ENCODE measurements around the gene PDILT.

PDILT gene

DNA sequence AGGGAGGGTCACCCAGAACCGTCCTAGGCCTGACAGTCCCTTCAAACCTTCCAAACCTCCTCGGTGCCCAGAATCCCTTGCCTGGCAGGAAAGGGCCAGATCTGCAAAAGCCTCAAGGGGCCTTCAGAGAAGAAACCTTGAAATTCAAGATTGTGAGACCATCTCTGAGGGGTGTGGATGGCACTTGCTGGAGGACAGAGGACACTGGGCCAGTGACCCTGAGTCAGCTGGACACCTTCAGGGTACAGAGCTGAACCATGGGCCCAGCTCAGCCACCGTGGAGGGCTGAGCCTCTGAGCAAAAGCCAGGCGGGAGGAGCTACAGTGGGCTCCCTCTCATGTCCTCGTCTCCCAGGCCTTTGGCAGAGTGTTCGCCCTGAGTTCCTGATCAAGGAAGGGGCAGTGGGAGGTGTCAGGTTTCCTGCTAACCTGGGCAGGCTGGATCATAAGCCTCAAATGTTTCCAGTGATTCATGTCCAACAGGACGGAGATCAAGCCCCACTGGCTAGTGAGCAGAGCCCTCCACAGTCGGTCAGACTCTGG is 3.0 kb downstream of the PDILT start:
- H3K27ac ChIP-seq: no peak overlapping the region

DNA sequence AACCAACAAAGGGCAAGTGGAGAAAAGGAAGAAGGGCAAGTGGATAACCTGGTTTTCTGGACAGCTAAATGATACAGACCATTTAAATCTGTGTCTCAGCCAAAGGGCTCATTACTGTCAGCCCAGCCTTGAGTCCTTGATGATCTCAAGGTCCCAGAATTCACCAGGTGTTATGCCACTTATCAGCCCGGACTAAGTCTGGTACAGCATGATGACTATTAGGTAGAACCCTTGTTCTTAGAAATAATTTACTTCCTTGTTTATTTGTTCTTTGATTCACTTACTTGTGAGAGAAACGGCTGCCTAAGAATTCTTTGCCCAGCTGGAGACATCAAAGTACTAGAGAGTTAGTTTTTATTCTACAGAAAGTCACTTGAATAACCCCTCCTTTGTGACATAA is 3.5 kb downstream of the PDILT start:
- Histone ChIP-seq H3K9ac (ENCODE audit: insufficient read length) (no peak overlapping the region), H3K4me3 (no peak overlapping the region), H3K36me3 (ENCODE audit: insufficient read depth, low read length) (no peaks in the 10 kb centered on the region), H3K9me3 (ENCODE audit: low read depth, low read length) (no peaks in the 10 kb centered on the region), H3K27ac (no peak overlapping the region)
- TF ChIP-seq EZH2 (IDR thresholded peaks at IDR 0.05): no peak
- TF ChIP-seq FOXP2 (optimal IDR thresholded peaks at IDR 0.05; ENCODE audit: control extremely low read depth, extremely low read length, insufficient read depth): no peak
- no peak for TF ChIP-seq POLR2AphosphoS5 (IDR thresholded peaks at IDR 0.05; ENCODE audit: borderline replicate concordance, low read depth, low read length)
- no peak for DNase-seq (ENCODE audit: low read depth, low spot score)

More for the DNA sequence above, 3.0 kb downstream of the PDILT start:
- Histone ChIP-seq H3K36me3 (ENCODE audit: insufficient read depth, low read length) (no peaks in the 10 kb centered on the region), H3K9me3 (ENCODE audit: low read depth, low read length) (no peaks in the 10 kb centered on the region), H3K4me3 (no peak overlapping the region), H3K9ac (ENCODE audit: insufficient read length) (no peak overlapping the region)
- no peak for DNase-seq (ENCODE audit: low read depth, low spot score)
- TF ChIP-seq FOXP2 (optimal IDR thresholded peaks at IDR 0.05; ENCODE audit: control extremely low read depth, extremely low read length, insufficient read depth) (no peak), POLR2AphosphoS5 (IDR thresholded peaks at IDR 0.05; ENCODE audit: borderline replicate concordance, low read depth, low read length) (no peak), EZH2 (IDR thresholded peaks at IDR 0.05) (no peak)

DNA sequence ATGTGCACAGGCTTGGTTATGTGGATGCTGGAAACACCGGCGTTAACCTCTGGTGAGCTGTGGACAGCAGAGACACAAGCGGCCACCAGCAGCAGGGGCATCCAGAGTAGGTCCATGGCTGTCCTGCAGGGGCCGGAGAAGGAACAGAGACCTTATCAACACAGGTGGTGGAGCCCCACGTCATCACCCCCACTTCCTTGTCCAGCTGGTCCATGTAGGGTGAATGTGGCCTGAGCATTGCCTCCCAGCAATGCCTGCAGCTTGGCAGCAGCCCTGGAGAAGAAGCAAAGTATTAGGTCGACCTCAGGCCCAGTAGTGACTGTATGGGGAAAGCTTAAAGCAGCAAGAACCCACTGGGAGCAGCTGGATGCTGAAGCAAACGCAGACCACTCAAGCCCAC is 5.4 kb downstream of the PDILT start:
- H3K27ac ChIP-seq: no peak overlapping the region
- H3K36me3 ChIP-seq (ENCODE audit: insufficient read depth, low read length): no peaks in the 10 kb centered on the region
- H3K9me3 ChIP-seq (ENCODE audit: low read depth, low read length): no peaks in the 10 kb centered on the region
- no peak for DNase-seq (ENCODE audit: low read depth, low spot score)
- no peak overlapping the region for H3K4me3 ChIP-seq
- H3K9ac ChIP-seq (ENCODE audit: insufficient read length): no peak overlapping the region
- TF ChIP-seq POLR2AphosphoS5 (IDR thresholded peaks at IDR 0.05; ENCODE audit: borderline replicate concordance, low read depth, low read length) (no peak), EZH2 (IDR thresholded peaks at IDR 0.05) (no peak), FOXP2 (optimal IDR thresholded peaks at IDR 0.05; ENCODE audit: control extremely low read depth, extremely low read length, insufficient read depth) (no peak)

DNA sequence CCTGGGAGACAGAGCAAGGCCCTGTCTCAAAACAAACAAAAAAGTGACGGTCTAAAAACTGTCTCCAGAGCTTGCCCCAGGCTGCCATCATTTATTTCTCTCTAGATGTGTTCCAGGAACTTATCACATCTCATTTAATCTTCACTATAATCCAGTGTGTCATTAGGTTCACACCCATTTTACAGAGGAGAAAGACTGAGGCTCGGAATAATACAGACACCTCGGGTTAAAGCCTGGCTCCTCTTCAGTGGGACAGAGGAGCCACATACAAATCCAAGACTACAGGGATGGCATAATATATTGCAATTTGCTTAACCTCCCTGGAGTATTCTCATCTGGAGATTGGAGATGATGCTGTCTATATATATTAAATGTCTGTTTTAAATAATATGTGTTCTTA is 5.9 kb downstream of the PDILT start:
- Histone ChIP-seq H3K9ac (ENCODE audit: insufficient read length) (no peak overlapping the region), H3K27ac (no peak overlapping the region), H3K4me3 (no peak overlapping the region), H3K9me3 (ENCODE audit: low read depth, low read length) (no peaks in the 10 kb centered on the region), H3K36me3 (ENCODE audit: insufficient read depth, low read length) (no peaks in the 10 kb centered on the region)
- TF ChIP-seq EZH2 (IDR thresholded peaks at IDR 0.05) (no peak), FOXP2 (optimal IDR thresholded peaks at IDR 0.05; ENCODE audit: control extremely low read depth, extremely low read length, insufficient read depth) (no peak), POLR2AphosphoS5 (IDR thresholded peaks at IDR 0.05; ENCODE audit: borderline replicate concordance, low read depth, low read length) (no peak)
- DNase-seq (ENCODE audit: low read depth, low spot score): no peak

DNA sequence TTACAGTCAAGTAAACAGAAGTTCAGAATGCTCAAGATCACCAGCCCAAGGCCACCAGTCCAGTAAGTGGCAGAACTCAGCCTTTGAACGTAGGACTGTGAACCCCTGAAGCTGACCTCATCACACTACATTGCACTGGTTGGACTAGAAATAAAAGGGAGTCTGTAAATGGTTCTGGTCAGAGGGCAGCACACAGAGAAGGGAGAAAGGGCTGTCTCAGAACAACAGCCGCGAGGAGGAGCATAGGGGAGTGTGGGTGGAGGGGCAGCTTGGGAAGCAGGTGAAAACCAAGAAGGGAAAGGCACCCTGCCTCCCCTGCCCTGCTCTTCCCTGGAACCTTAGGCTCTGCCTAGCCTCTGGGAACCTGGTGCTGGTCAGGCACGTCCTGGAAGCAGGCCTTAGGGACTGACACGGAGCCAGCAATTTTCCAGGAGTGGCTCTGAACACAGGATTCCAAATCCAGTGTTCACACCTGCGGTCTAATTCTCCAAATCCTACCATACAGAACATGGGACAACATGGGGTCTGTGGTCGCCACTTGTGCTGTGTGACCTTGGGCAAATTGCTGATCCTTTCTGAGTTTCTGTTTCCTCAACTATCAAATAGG is 7.0 kb downstream of the PDILT start:
- Histone ChIP-seq H3K4me3 (no peak overlapping the region), H3K9ac (ENCODE audit: insufficient read length) (no peak overlapping the region), H3K27ac (no peak overlapping the region), H3K9me3 (ENCODE audit: low read depth, low read length) (no peaks in the 10 kb centered on the region), H3K36me3 (ENCODE audit: insufficient read depth, low read length) (no peaks in the 10 kb centered on the region)
- no peak for DNase-seq (ENCODE audit: low read depth, low spot score)
- TF ChIP-seq EZH2 (IDR thresholded peaks at IDR 0.05): no peak
- TF ChIP-seq FOXP2 (optimal IDR thresholded peaks at IDR 0.05; ENCODE audit: control extremely low read depth, extremely low read length, insufficient read depth): no peak
- no peak for TF ChIP-seq POLR2AphosphoS5 (IDR thresholded peaks at IDR 0.05; ENCODE audit: borderline replicate concordance, low read depth, low read length)

DNA sequence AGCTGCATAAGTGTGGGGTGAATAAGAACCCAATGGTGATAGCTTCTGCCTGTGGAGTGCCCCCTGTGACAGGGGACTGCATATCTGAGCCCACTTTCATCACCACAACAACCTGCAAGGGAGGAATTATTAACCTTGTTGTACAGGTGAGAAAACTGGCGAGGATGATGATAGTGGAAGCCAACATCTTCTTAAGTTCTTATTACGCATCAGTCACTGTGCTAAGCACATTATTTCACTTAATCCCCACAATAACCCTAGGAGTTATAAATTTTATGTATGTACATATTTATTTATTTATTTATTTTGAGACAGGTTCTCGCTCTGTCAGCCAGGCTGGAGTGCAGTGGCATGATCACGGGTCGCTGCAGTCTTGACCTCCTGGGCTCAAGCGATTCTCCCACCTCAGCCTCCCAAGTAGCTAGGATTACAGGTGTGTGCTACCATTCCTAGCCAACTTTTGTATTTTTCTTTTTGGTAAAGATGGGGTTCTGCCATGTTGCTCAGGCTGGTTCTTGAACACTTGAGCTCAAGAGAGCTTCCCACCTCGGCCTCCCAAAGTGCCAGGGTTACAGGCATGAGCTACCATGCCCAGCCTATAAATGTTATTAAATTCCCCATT is 7.6 kb downstream of the PDILT start:
- Histone ChIP-seq H3K27ac (no peak overlapping the region), H3K9ac (ENCODE audit: insufficient read length) (no peak overlapping the region), H3K4me3 (no peak overlapping the region), H3K9me3 (ENCODE audit: low read depth, low read length) (no peaks in the 10 kb centered on the region), H3K36me3 (ENCODE audit: insufficient read depth, low read length) (no peaks in the 10 kb centered on the region)
- no peak for DNase-seq (ENCODE audit: low read depth, low spot score)
- TF ChIP-seq FOXP2 (optimal IDR thresholded peaks at IDR 0.05; ENCODE audit: control extremely low read depth, extremely low read length, insufficient read depth) (no peak), POLR2AphosphoS5 (IDR thresholded peaks at IDR 0.05; ENCODE audit: borderline replicate concordance, low read depth, low read length) (no peak), EZH2 (IDR thresholded peaks at IDR 0.05) (no peak)

DNA sequence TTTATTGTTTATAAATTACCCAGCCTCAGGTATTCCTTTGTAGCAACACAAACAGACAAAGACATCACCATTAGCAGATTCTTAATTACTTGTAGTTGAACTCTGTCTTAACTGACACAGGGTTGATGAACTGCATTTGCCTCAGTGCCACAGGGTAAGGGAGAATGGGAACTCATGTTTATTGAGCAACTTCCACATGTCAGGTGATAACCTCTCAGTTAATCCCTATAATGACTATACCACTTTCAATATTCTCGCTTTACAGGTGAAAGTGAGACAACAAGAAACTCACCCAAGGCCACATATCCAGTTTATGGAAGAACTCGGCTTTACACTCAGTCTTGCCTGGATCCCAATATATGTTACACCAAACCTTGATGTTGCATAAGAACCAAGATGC is 8.6 kb downstream of the PDILT start:
- H3K9me3 ChIP-seq (ENCODE audit: low read depth, low read length): no peaks in the 10 kb centered on the region
- no peak overlapping the region for H3K4me3 ChIP-seq
- no peaks in the 10 kb centered on the region for H3K36me3 ChIP-seq (ENCODE audit: insufficient read depth, low read length)
- H3K27ac ChIP-seq: no peak overlapping the region
- TF ChIP-seq POLR2AphosphoS5 (IDR thresholded peaks at IDR 0.05; ENCODE audit: borderline replicate concordance, low read depth, low read length) (no peak), FOXP2 (optimal IDR thresholded peaks at IDR 0.05; ENCODE audit: control extremely low read depth, extremely low read length, insufficient read depth) (no peak)
- no peak overlapping the region for H3K9ac ChIP-seq (ENCODE audit: insufficient read length)
- no peak for DNase-seq (ENCODE audit: low read depth, low spot score)

DNA sequence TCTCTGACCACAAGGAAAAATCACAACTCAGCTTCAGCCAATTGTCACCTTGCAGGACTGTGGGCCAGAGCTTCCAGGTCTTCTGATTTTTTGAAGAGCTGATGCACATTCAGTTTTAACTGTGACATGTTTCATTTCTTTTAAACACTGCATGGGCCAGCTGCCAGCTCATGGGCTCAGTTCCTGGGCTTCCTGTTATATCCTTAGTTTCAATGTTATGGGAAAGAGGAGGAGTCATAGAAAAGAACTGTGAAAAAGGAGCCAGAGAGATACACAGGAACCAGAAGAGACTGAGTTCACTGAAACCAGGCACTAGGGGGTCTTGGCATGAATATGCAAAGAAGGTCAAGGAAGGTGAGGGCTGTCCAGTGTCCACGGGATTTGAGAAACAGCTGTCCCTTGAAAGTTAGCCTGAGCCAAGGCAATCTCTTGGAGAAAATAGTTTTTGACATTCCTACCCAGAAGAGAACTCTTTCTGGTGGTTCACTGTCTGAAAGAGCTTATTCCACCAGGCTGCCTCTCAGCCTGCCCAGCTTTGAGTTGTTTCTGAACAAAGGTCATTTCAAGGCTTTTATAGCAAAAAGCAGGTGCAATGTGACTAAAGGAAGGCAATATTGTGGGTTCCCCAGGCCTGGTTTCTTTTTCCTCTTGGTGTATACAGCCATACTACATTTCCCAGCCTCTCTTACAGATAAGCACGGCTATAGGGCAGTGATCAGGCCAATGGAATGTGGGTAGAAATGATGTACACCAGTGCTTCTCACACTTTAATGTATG is 10.5 kb downstream of the PDILT start:
- H3K27ac ChIP-seq: no peak overlapping the region
- no peak overlapping the region for H3K4me3 ChIP-seq
- no peaks in the 10 kb centered on the region for H3K36me3 ChIP-seq (ENCODE audit: insufficient read depth, low read length)
- no peaks in the 10 kb centered on the region for H3K9me3 ChIP-seq (ENCODE audit: low read depth, low read length)
- H3K9ac ChIP-seq (ENCODE audit: insufficient read length): no peak overlapping the region
- TF ChIP-seq FOXP2 (optimal IDR thresholded peaks at IDR 0.05; ENCODE audit: control extremely low read depth, extremely low read length, insufficient read depth) (no peak), POLR2AphosphoS5 (IDR thresholded peaks at IDR 0.05; ENCODE audit: borderline replicate concordance, low read depth, low read length) (no peak), EZH2 (IDR thresholded peaks at IDR 0.05) (no peak)
- no peak for DNase-seq (ENCODE audit: low read depth, low spot score)

Data from SK-N-MC (cell line).